Heart right ventricle (tissue), 16 donors: Measurements from ENCODE around the gene CRPPA. TPM values are rescaled to one million over a fixed set of nuclear protein-coding genes. Genes with fewer than 3 reads are reported as not detected.

Source experiments
- ATAC-seq, 8 donors: fragments of 200-7000 bp; cut with Tn5 transposase; one replicate each; pipeline ENCODE4 v1.9.1; 2020; ENCODE audit warnings: mild to moderate bottlenecking in 8 of 8, moderate library complexity in 8 of 8, moderate number of reproducible peaks in 1 of 8
- DNase-seq, 2 donors: peaks; one replicate each; pipeline ENCODE4 v3.0.0-alpha.2; 2020
- H3K27ac ChIP-seq, 10 donors: fragments of 200-600 bp; sonication (generic) in 2 of 10; one replicate each; pipeline versions ENCODE4 v1.5.0 to v1.8.0; 2020 to 2022; ENCODE audit warnings: mild to moderate bottlenecking in 3 of 10
- H3K27me3 ChIP-seq, 7 donors: fragments of 200-600 bp; one replicate each; pipeline ENCODE4 v1.8.0; 2021 to 2022; ENCODE audit warnings: mild to moderate bottlenecking in 2 of 7
- H3K36me3 ChIP-seq, 9 donors: fragments of 200-600 bp; sonication (generic) in 1 of 9; one replicate each; pipeline versions ENCODE4 v1.5.0 to v1.8.0; 2020 to 2022; ENCODE audit warnings: mild to moderate bottlenecking in 2 of 9
- H3K4me1 ChIP-seq, 9 donors: fragments of 200-600 bp; sonication (generic) in 1 of 9; one replicate each; pipeline versions ENCODE4 v1.5.0 to v1.8.0; 2020 to 2022; ENCODE audit warnings: mild to moderate bottlenecking in 4 of 9
- H3K4me3 ChIP-seq, 10 donors: fragments of 200-600 bp; sonication (generic) in 2 of 10; one replicate each; pipeline versions ENCODE4 v1.5.0 to v1.8.0; 2020 to 2022; ENCODE audit warnings: mild to moderate bottlenecking in 7 of 10, moderate library complexity in 2 of 10
- H3K9me3 ChIP-seq, 11 donors: fragments of 200-600 bp in 10 of 11; sonication (generic) in 2 of 11; one replicate each; pipeline versions ENCODE4 v1.5.0 to v1.8.0; 2013 to 2022; ENCODE audit warnings: mild to moderate bottlenecking in 2 of 11, control low read depth in 1 of 11, moderate library complexity in 1 of 11
- WGBS, 2 donors: extraction: QIAGEN DNeasy Blood & Tissue Kit; methylation state at CpG; one replicate each; pipeline ENCODE4 v1.1.7; 2013; ENCODE audit warnings: inconsistent platforms in 1 of 2; 5-methylcytosine and 5-hydroxymethylcytosine counted together
- intact Hi-C, 10 donors: fragments of 100-400 bp; cut with DNase I; formaldehyde crosslinking; loops; one replicate each; pipeline versions ENCODE4 v1.11.1 to v1.14.2; 2022
- long read RNA-seq, 3 donors: library from polyadenylated mRNA; unstranded; transcript quantifications; one replicate each; pipeline ENCODE4 v2.0.0, GENCODE V29; 2020 to 2021
- polyA plus RNA-seq, 2 donors: library from polyadenylated mRNA; stranded (reverse); fragments of 200-250 nt; gene quantifications; one replicate each; pipeline ENCODE4 v1.2.3, GENCODE V29; 2013
- total RNA-seq, 10 donors: library from RNA; stranded (reverse); fragmentation: NEBNext Ultra II Directional in 3 of 10; extraction: Animal tissue kit (Norgen Biotek cat#: 25700) in 3 of 10; gene quantifications; one replicate each; pipeline versions ENCODE4 v1.2.1 to v1.2.4, GENCODE V29; 2021 to 2023
- TF ChIP-seq, protein P1 (sequence below), 9 donors: fragments of 200-600 bp; sonication (generic) in 2 of 9; IDR thresholded peaks; one replicate each; pipeline versions ENCODE4 v1.5.0 to v1.8.0; 2021 to 2022; ENCODE audit warnings: antibody characterized with exemption in 9 of 9, mild to moderate bottlenecking in 5 of 9, moderate library complexity in 1 of 9
- donor health status: Arrhythmogenic right ventricular cardiomyopathy.
- donor health status: ischemic (EF 13 %, LVEDD 7.1; RV severe dilation, severe dysfunction).
- donor health status: healthy with polysubstance abuse.
- donor health status: DM: no; HTN: yes; CAD: no.
- donor health status: DM: no; HTN: no; CAD: no.
- donor health status: ischemic (EF 25% LVEDD 6.9; RV normal size, moderate dysfunction).
- donor health status: ischemic (EF 25% LVEDD 5.7; RV mildly dilated, moderate dysfunction).
- donor health status: healthy.
- donor health status: DM: yes; HTN: yes; CAD: no.
- donor health status: Ischemic cardiomyopathy.
- donor health status: ischemic (EF 35%, LVEDD 5.7; RV mildly dilated, moderate dysfunction).
- donor health status: nonischemic (EF 11% LVEDD 7.7; RV severe dilation, severe dysfunction).
- donor health status: DM: yes; HTN: yes; CAD: no.
- donor health status: PGD.
- donor health status: ischemic (EF 29% LVEDD 5.4; RV normal size, mild dysfunction).
- donor health status: nonischemic (EF 23%, LVEDD 6.1; RV moderate dilation, normal function).

CRPPA gene
- total RNA-seq (1 to 10 TPM; 5.4 to 8.7 (median 6.4) TPM), polyA plus RNA-seq (1 to 10 TPM in 1 of 2 donors, under 1 TPM in 1; 0.51 to 1.5 TPM)
- long read RNA-seq, donor 1, full-length matches to known transcripts = 3 of 11 reads
- long read RNA-seq, donor 1, partial matches to known transcripts = 2 of 11 reads
- long read RNA-seq, donor 1, other reads (novel, unspliced or antisense) = 6 of 11 reads
- long read RNA-seq, donor 2, full-length matches to known transcripts = 5 of 9 reads
- long read RNA-seq, donor 2, partial matches to known transcripts = 0 of 9 reads
- long read RNA-seq, donor 2, other reads (novel, unspliced or antisense) = 4 of 9 reads
- long read RNA-seq, donor 3, full-length matches to known transcripts = 1 of 3 reads
- long read RNA-seq, donor 3, partial matches to known transcripts = 0 of 3 reads
- long read RNA-seq, donor 3, other reads (novel, unspliced or antisense) = 2 of 3 reads

- TF ChIP-seq, protein P1, sequence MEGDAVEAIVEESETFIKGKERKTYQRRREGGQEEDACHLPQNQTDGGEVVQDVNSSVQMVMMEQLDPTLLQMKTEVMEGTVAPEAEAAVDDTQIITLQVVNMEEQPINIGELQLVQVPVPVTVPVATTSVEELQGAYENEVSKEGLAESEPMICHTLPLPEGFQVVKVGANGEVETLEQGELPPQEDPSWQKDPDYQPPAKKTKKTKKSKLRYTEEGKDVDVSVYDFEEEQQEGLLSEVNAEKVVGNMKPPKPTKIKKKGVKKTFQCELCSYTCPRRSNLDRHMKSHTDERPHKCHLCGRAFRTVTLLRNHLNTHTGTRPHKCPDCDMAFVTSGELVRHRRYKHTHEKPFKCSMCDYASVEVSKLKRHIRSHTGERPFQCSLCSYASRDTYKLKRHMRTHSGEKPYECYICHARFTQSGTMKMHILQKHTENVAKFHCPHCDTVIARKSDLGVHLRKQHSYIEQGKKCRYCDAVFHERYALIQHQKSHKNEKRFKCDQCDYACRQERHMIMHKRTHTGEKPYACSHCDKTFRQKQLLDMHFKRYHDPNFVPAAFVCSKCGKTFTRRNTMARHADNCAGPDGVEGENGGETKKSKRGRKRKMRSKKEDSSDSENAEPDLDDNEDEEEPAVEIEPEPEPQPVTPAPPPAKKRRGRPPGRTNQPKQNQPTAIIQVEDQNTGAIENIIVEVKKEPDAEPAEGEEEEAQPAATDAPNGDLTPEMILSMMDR (IDR thresholded peaks at IDR 0.05) = no peak
- peak within 1 kb of the TSS; percentile 96 to 99 (median 98) for H3K27ac ChIP-seq
- H3K27me3 ChIP-seq = no peaks in the 10 kb centered on the region
- peaks cover 0 to 31% (median 17%) of the 10 kb centered on the region in 9 donors for H3K4me1 ChIP-seq
- H3K36me3 ChIP-seq = no peaks in the 10 kb centered on the region
- H3K4me3 ChIP-seq = peak within 1 kb of the TSS; percentile 51 to 82 (median 73)
- 6 to 7% methylated on average over 50 of the region's 50 CpGs for WGBS, 2 donors
- intact Hi-C loops = loop anchor here in 5 of 10 donors (5.0 to 10.0 kb wide), 5 partner anchors 136 to 873 kb away; partner anchors contain the start of gene AHR (in 1 of the 5)
- peak; percentile 33 to 73 (median 59) for ATAC-seq
- H3K9me3 ChIP-seq = no peaks in the 10 kb centered on the region
- peak; percentile 21 to 56 for DNase-seq
Measured at GRCh38 chr7:16421333-16422102, at the start of gene CRPPA. CRPPA (minus strand) TSS chr7:16421538; CDS start chr7:16421322, 216 bp downstream.

DNA sequence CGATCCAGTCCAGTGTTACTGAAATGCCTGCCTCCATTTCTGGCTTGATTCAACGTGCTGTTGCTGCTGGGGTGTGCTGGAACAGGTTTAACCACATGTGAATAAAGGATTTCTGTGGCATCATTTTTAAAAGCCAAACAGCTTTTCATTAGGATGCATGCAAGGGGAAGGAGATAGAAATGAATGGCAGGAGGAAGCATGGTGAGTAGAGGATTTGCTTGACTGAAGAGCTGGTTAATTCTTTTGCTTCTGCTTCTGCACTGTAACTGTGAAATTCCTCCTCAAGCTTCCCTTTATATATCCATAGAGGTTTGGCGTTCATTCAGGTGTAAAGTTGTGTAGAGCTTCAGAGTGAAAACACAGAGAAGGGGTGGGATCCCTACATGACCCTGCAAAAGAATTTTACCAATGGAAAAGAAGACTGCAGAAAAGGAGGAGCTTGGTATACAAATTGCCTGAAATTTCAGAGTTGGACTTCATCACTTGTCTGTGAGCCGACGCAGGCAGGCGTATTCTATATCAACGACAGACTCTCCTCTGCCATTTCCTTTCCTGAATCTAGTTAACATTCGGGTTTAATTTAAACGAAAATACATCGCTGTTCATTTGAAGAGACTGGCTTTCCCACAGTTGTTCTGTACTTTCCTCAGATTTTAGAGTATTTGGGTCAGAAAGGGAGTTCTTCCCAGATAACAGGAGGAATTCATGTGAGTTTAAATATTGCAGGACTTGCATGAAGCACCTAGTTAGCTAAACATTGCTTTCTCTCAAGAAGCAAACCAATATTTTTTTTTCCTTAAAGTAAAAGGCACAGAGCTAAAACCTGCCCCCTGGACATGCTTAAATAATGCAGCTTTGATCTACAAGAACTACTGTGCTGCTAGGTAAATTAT, 44.4 kb upstream of the CRPPA start, which contains the start of gene SOSTDC1:
Gene SOSTDC1, minus strand, starts transcription at position 270 of the 893 bp plus-strand sequence. Its CDS starts 70 bp downstream, at position 200.
- Histone ChIP-seq H3K4me3 (peak within 1 kb of the TSS in 5 of 10 donors; percentile 0 to 31 (median 21)), H3K27ac (peak within 1 kb of the TSS in 1 of 10 donors; percentile 28), H3K27me3 (peaks cover 0 to 28% (median 2%) of the 10 kb centered on the region in 7 donors), H3K9me3 (no peaks in the 10 kb centered on the region), H3K36me3 (no peaks in the 10 kb centered on the region), H3K4me1 (peaks cover 0 to 8% (median 0%) of the 10 kb centered on the region in 9 donors)
- DNase-seq (no peak), ATAC-seq (no peak)
- WGBS, 2 donors = 10 to 12% methylated on average over 10 of the region's 10 CpGs
- intact Hi-C loops = no loop called here
- TF ChIP-seq, protein P1 (IDR thresholded peaks at IDR 0.05) = no peak

DNA sequence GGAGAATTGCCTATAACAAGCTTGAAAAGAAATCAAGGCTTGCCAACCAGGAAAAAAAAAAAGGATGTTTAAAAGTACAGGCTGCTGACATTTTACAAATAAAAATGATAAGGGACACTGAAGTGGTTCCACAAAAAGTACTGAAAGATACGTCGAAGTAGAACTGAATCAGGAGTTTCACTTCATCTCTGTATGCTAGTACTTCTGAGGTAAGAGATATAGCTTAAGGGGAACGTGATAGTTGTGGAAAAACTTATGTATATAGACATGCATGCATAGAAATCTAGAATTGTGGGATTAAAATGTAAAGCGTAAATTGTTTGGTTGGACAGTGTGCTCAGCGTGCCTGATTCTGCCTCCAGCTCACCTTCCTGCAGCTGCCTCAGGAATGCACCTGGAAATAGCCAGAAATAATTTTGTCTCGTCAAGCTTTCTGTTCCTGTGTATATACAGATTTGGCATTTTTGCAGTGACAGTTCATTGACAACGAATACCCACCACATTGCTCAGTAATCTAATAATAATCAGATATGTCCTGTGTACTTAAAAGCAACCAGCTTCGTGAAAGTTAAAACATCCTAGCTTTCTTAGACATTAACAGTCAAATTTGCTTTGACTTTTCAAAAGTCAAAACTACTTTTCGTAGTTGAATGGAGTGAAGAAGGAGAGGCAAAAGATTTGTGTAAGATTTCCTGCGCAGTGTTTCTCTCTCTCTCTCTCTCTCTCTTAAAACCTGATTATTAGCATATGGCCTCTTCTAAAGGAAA, 42.8 kb upstream of the CRPPA start:
- intact Hi-C loops = no loop called here
- Histone ChIP-seq H3K4me1 (peaks cover 0 to 8% (median 0%) of the 10 kb centered on the region in 9 donors), H3K4me3 (peak overlapping the region in 2 of 10 donors; percentile 3 to 10), H3K27me3 (peaks cover 0 to 28% (median 2%) of the 10 kb centered on the region in 7 donors), H3K9me3 (no peaks in the 10 kb centered on the region), H3K36me3 (no peaks in the 10 kb centered on the region), H3K27ac (no peak overlapping the region)
- TF ChIP-seq, protein P1 (IDR thresholded peaks at IDR 0.05) = no peak
- WGBS, 2 donors = 39 to 43% methylated on average over 10 of the region's 10 CpGs
- no peak for ATAC-seq
- no peak for DNase-seq
